ENCODE results near the gene DNAJB6. TPM values are rescaled to one million over a fixed set of nuclear protein-coding genes. Genes with fewer than 3 reads are reported as not detected.
A peak's percentile ranks its signal among the peaks of the same experiment; 100 is the strongest.

The DNAJB6 gene
- total RNA-seq, 3 donors from 2014 or later, result 71.2 to 165 (median 75.0) TPM

GRCh38 chr7:157402911-157403534 lies 66.2 kb downstream of the DNAJB6 start:
- TF ChIP-seq CTCF (IDR thresholded peaks at IDR 0.05), result no peak
- no peaks in the 10 kb centered on the region for H3K4me1 ChIP-seq (ENCODE audit: low read depth)
- no peak overlapping the region for H3K4me3 ChIP-seq
- intact Hi-C loops (cut with DNase I, micrococcal nuclease), result no loop called here
- no peaks in the 10 kb centered on the region for H3K36me3 ChIP-seq (ENCODE audit: low read depth)
- no peak for ATAC-seq
- no peaks in the 10 kb centered on the region for H3K9me3 ChIP-seq
- DNase-seq, result no peak

- no peak for ATAC-seq
- Histone ChIP-seq H3K9me3 (no peaks in the 10 kb centered on the region), H3K4me3 (no peak overlapping the region), H3K4me1 (ENCODE audit: low read depth) (no peaks in the 10 kb centered on the region), H3K36me3 (ENCODE audit: low read depth) (no peaks in the 10 kb centered on the region)
- DNase-seq, result no peak
- intact Hi-C loops (cut with DNase I, micrococcal nuclease), result no loop called here
- TF ChIP-seq CTCF (IDR thresholded peaks at IDR 0.05), result no peak
Measured at GRCh38 chr7:157403646-157404401, 67.0 kb downstream of the DNAJB6 start.

- no peak for ATAC-seq
- H3K9me3 ChIP-seq, result no peaks in the 10 kb centered on the region
- no peaks in the 10 kb centered on the region for H3K36me3 ChIP-seq (ENCODE audit: low read depth)
- intact Hi-C loops (cut with DNase I, micrococcal nuclease), result no loop called here
- no peak overlapping the region for H3K4me3 ChIP-seq
- no peak for TF ChIP-seq CTCF (IDR thresholded peaks at IDR 0.05)
- H3K4me1 ChIP-seq (ENCODE audit: low read depth), result no peaks in the 10 kb centered on the region
- no peak for DNase-seq
Measured at GRCh38 chr7:157404845-157405481, 68.2 kb downstream of the DNAJB6 start.

- no peaks in the 10 kb centered on the region for H3K36me3 ChIP-seq (ENCODE audit: low read depth)
- no peaks in the 10 kb centered on the region for H3K9me3 ChIP-seq
- ATAC-seq (no peak), DNase-seq (no peak)
- no peak for TF ChIP-seq CTCF (IDR thresholded peaks at IDR 0.05)
- intact Hi-C loops (cut with DNase I, micrococcal nuclease), result no loop called here
- no peak overlapping the region for H3K4me3 ChIP-seq
- no peaks in the 10 kb centered on the region for H3K4me1 ChIP-seq (ENCODE audit: low read depth)
Measured at GRCh38 chr7:157405501-157405900, 68.7 kb downstream of the DNAJB6 start.

- Histone ChIP-seq H3K9me3 (no peaks in the 10 kb centered on the region), H3K36me3 (ENCODE audit: low read depth) (no peaks in the 10 kb centered on the region), H3K4me3 (no peak overlapping the region), H3K4me1 (ENCODE audit: low read depth) (no peaks in the 10 kb centered on the region)
- TF ChIP-seq CTCF (IDR thresholded peaks at IDR 0.05), result no peak
- intact Hi-C loops (cut with DNase I, micrococcal nuclease), result no loop called here
- DNase-seq (no peak), ATAC-seq (peak; percentile 6)
Measured at GRCh38 chr7:157405914-157406810, 69.4 kb downstream of the DNAJB6 start.
